Measurements from ENCODE around the gene AFG1L. TPM values are rescaled to one million over a fixed set of nuclear protein-coding genes. Genes with fewer than 3 reads are reported as not detected.
"Not testable (repeated sequence)": the region's sequence is repeated elsewhere in the genome, so short reads cannot be mapped to it uniquely, and the experiment has no call there.

Gene AFG1L
- total RNA-seq, 2 donors from 2014 or later, result 2.9 to 4.1 TPM

GRCh38 chr6:108293527-108294296 is 1.1 kb upstream of the AFG1L start:
- Histone ChIP-seq H3K27me3 (no peaks in the 10 kb centered on the region), H3K9me3 (no peaks in the 10 kb centered on the region), H3K36me3 (no peaks in the 10 kb centered on the region), H3K4me1 (no peaks in the 10 kb centered on the region), H3K27ac (peak overlapping the region; percentile 89 to 91), H3K4me3 (peak overlapping the region in 1 of 2 donors; percentile 75)
- DNase-seq (ENCODE audit: low spot score), result no peak
- no peak for TF ChIP-seq CTCF (IDR thresholded peaks at IDR 0.05)

GRCh38 chr6:108294297-108294726 is 542 bp upstream of the AFG1L start:
- Histone ChIP-seq H3K9me3 (no peaks in the 10 kb centered on the region), H3K27me3 (no peaks in the 10 kb centered on the region), H3K4me1 (no peaks in the 10 kb centered on the region), H3K36me3 (no peaks in the 10 kb centered on the region), H3K4me3 (peak overlapping the region; percentile 67 to 75), H3K27ac (peak overlapping the region; percentile 89 to 91)
- no peak for TF ChIP-seq CTCF (IDR thresholded peaks at IDR 0.05)
- no peak for DNase-seq (ENCODE audit: low spot score)

GRCh38 chr6:108295676-108296075 is 822 bp downstream of the AFG1L start:
- Histone ChIP-seq H3K4me3 (peak overlapping the region; percentile 67 to 75), H3K9me3 (no peaks in the 10 kb centered on the region), H3K27ac (peak overlapping the region; percentile 89 to 91), H3K4me1 (no peaks in the 10 kb centered on the region), H3K27me3 (no peaks in the 10 kb centered on the region), H3K36me3 (no peaks in the 10 kb centered on the region)
- no peak for DNase-seq (ENCODE audit: low spot score)
- no peak for TF ChIP-seq CTCF (IDR thresholded peaks at IDR 0.05)

GRCh38 chr6:108302386-108302785 is 7.5 kb downstream of the AFG1L start:
- no peaks in the 10 kb centered on the region for H3K9me3 ChIP-seq
- H3K4me1 ChIP-seq, result no peaks in the 10 kb centered on the region
- H3K27ac ChIP-seq, result no peak overlapping the region
- no peak for TF ChIP-seq CTCF (IDR thresholded peaks at IDR 0.05)
- H3K4me3 ChIP-seq, result no peak overlapping the region
- H3K27me3 ChIP-seq, result no peaks in the 10 kb centered on the region
- no peak for DNase-seq (ENCODE audit: low spot score)
- H3K36me3 ChIP-seq, result no peaks in the 10 kb centered on the region

GRCh38 chr6:108304646-108305045 is 9.8 kb downstream of the AFG1L start:
- no peaks in the 10 kb centered on the region for H3K36me3 ChIP-seq
- H3K27me3 ChIP-seq, result no peaks in the 10 kb centered on the region
- no peaks in the 10 kb centered on the region for H3K9me3 ChIP-seq
- no peaks in the 10 kb centered on the region for H3K4me1 ChIP-seq
- H3K27ac ChIP-seq, result no peak overlapping the region
- DNase-seq (ENCODE audit: low spot score), result no peak
- no peak overlapping the region for H3K4me3 ChIP-seq
- no peak for TF ChIP-seq CTCF (IDR thresholded peaks at IDR 0.05)

GRCh38 chr6:108308641-108309040 is 13.8 kb downstream of the AFG1L start:
- H3K4me3 ChIP-seq; H3K9me3 ChIP-seq; H3K36me3 ChIP-seq; DNase-seq (ENCODE audit: low spot score); H3K27ac ChIP-seq; H3K4me1 ChIP-seq; H3K27me3 ChIP-seq: not testable (repeated sequence)
